ENCODE results near the gene FMN1.

DNA sequence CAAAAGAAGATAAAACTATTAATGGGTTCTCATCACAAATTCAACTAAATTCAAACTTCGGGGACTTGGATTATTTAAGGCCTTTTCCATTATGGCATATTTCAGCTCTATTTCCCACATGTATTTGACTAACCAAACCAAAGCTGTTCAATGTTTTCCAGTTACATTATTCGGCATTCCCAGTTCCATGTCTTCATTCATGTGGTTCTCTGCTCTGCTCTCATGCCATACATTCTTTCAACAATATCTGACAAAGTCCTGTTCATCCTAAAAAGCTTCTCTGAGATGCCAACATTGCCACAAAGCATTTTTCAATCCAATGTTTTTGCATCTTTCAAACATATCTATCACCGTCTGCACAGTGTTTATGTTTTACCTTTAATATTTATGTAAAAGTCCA is 335.3 kb downstream of the FMN1 start:
- TF ChIP-seq, protein P1, sequence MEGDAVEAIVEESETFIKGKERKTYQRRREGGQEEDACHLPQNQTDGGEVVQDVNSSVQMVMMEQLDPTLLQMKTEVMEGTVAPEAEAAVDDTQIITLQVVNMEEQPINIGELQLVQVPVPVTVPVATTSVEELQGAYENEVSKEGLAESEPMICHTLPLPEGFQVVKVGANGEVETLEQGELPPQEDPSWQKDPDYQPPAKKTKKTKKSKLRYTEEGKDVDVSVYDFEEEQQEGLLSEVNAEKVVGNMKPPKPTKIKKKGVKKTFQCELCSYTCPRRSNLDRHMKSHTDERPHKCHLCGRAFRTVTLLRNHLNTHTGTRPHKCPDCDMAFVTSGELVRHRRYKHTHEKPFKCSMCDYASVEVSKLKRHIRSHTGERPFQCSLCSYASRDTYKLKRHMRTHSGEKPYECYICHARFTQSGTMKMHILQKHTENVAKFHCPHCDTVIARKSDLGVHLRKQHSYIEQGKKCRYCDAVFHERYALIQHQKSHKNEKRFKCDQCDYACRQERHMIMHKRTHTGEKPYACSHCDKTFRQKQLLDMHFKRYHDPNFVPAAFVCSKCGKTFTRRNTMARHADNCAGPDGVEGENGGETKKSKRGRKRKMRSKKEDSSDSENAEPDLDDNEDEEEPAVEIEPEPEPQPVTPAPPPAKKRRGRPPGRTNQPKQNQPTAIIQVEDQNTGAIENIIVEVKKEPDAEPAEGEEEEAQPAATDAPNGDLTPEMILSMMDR (IDR thresholded peaks at IDR 0.05), result no peak
- TF ChIP-seq POLR2A (IDR thresholded peaks at IDR 0.05), result no peak
